ENCODE data around the gene SIGLEC9. TPM values are rescaled to one million over a fixed set of nuclear protein-coding genes. Genes with fewer than 3 reads are reported as not detected.

The SIGLEC9 gene
- total RNA-seq, 4 donors from 2014 or later, result 2.0 to 2.2 TPM; not detected in 2

- no peak for TF ChIP-seq POLR2AphosphoS5 (IDR thresholded peaks at IDR 0.05)
- no peak for TF ChIP-seq POLR2A (IDR thresholded peaks at IDR 0.05)
- TF ChIP-seq CTCF (IDR thresholded peaks at IDR 0.05), result no peak
- no peak for TF ChIP-seq EP300 (IDR thresholded peaks at IDR 0.05; ENCODE audit: low read depth)
- DNase-seq, result no peak
- Histone ChIP-seq H3K9me3 (no peaks in the 10 kb centered on the region), H3K4me3 (no peak overlapping the region), H3K4me1 (no peaks in the 10 kb centered on the region), H3K27ac (no peak overlapping the region), H3K27me3 (peaks cover 10% of the 10 kb centered on the region), H3K36me3 (no peaks in the 10 kb centered on the region)
- intact Hi-C loops (cut with DNase I; ENCODE audit: low total_unique reads), result no loop called here
- in situ Hi-C loops (cut with MboI; ENCODE audit: low pct_ligation_motif_present in 1 of 4, low pct_unique_long_range_greater_than_20kb in 1 of 4, low sequenced_read_pairs in 3 of 4), result no loop called here
- WGBS, 2 donors (ENCODE audit: low coverage in 1 of 2), result 79% methylated on average over 6 of the region's 6 CpGs; no CpG with 5 or more reads in 1 of the 2 donors
Observed at GRCh38 chr19:51078731-51079130, 46.0 kb upstream of the SIGLEC9 start.

DNA sequence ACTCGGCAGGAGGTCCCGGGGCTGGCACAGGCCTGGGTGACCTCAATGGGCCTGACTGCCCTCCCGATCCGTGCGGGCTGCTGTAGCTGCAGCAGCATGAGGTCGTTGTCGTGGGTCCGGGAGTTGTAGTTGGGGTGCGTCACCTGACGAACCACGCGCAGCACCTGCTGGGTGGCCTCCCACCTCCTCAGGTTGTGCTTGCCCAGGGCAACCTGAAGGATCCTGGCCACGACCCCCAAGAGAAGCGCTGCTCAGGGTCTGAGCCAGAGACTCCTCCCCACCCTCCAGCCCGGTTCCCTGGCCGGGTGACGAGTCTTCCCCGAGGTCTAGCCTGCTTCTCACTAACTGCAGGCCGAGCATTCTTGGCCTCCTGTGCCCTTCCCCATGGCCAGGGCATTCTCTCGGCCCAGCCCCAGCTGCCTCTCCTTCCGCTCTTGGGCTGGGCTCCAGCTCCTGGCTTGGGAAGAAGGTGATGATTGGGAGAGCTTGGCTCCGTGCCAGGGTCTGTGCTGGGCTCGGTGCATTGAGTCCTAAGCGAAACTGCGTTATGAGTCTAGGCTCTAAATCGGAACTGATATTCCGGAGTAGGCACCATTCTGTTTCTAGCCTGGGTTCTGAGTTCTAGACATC, 45.1 kb upstream of the SIGLEC9 start:
- Histone ChIP-seq H3K4me1 (no peaks in the 10 kb centered on the region), H3K27me3 (peaks cover 10% of the 10 kb centered on the region), H3K9me3 (no peaks in the 10 kb centered on the region), H3K27ac (no peak overlapping the region), H3K4me3 (no peak overlapping the region), H3K36me3 (no peaks in the 10 kb centered on the region)
- in situ Hi-C loops (cut with MboI; ENCODE audit: low pct_ligation_motif_present in 1 of 4, low pct_unique_long_range_greater_than_20kb in 1 of 4, low sequenced_read_pairs in 3 of 4) (no loop called here), intact Hi-C loops (cut with DNase I; ENCODE audit: low total_unique reads) (no loop called here)
- WGBS, 2 donors (ENCODE audit: low coverage in 1 of 2), result 88% methylated on average over 25 of the region's 27 CpGs; no CpG with 5 or more reads in 1 of the 2 donors
- TF ChIP-seq POLR2A (IDR thresholded peaks at IDR 0.05) (no peak), CTCF (IDR thresholded peaks at IDR 0.05) (no peak), POLR2AphosphoS5 (IDR thresholded peaks at IDR 0.05) (no peak)
- no peak for DNase-seq

DNA sequence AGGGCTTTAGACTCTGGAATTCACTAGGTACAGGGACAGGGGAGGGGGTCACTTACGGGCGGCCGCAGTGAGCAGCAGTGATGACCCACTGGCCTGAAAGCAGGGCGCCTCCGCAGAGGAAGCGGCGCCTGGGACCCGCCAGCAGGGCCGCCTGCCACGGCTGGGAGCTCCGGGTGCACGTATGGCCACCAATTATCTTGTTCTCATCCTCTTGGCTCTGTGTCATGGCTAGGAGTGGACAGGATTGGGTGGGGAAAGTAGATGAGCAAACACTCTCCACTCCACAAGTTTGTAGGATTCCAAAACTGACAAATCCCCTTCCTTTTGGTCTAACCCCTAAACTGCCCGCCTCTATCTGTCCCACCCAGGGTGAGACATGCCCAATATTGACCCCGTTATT, 43.2 kb upstream of the SIGLEC9 start:
- no peak overlapping the region for H3K4me3 ChIP-seq
- no peak for TF ChIP-seq EP300 (IDR thresholded peaks at IDR 0.05; ENCODE audit: low read depth)
- no peak for TF ChIP-seq CTCF (IDR thresholded peaks at IDR 0.05)
- TF ChIP-seq POLR2A (IDR thresholded peaks at IDR 0.05), result no peak
- TF ChIP-seq POLR2AphosphoS5 (IDR thresholded peaks at IDR 0.05), result no peak
- no peak overlapping the region for H3K27ac ChIP-seq
- no peaks in the 10 kb centered on the region for H3K4me1 ChIP-seq
- no peaks in the 10 kb centered on the region for H3K9me3 ChIP-seq
- WGBS, 2 donors (ENCODE audit: low coverage in 1 of 2), result 89 to 100% methylated on average over 1 to 14 of the region's 14 CpGs
- no peaks in the 10 kb centered on the region for H3K36me3 ChIP-seq
- no peak for DNase-seq
- in situ Hi-C loops (cut with MboI; ENCODE audit: low pct_ligation_motif_present in 1 of 4, low pct_unique_long_range_greater_than_20kb in 1 of 4, low sequenced_read_pairs in 3 of 4) (no loop called here), intact Hi-C loops (cut with DNase I; ENCODE audit: low total_unique reads) (no loop called here)
- H3K27me3 ChIP-seq, result peaks cover 7% of the 10 kb centered on the region

- Histone ChIP-seq H3K4me1 (no peaks in the 10 kb centered on the region), H3K9me3 (no peaks in the 10 kb centered on the region), H3K27ac (no peak within 1 kb of the TSS), H3K36me3 (no peaks in the 10 kb centered on the region), H3K4me3 (no peak within 1 kb of the TSS), H3K27me3 (peaks cover 7% of the 10 kb centered on the region)
- in situ Hi-C loops (cut with MboI; ENCODE audit: low pct_ligation_motif_present in 1 of 4, low pct_unique_long_range_greater_than_20kb in 1 of 4, low sequenced_read_pairs in 3 of 4), result no loop called here
- intact Hi-C loops (cut with DNase I; ENCODE audit: low total_unique reads), result no loop called here
- DNase-seq, result no peak
- 25% methylated on average over 7 of the region's 7 CpGs; no CpG with 5 or more reads in 1 of the 2 donors for WGBS, 2 donors (ENCODE audit: low coverage in 1 of 2)
- no peak for TF ChIP-seq EP300 (IDR thresholded peaks at IDR 0.05; ENCODE audit: low read depth)
- TF ChIP-seq POLR2A (IDR thresholded peaks at IDR 0.05), result no peak
- TF ChIP-seq CTCF (IDR thresholded peaks at IDR 0.05), result no peak
- TF ChIP-seq POLR2AphosphoS5 (IDR thresholded peaks at IDR 0.05), result no peak
Observed at GRCh38 chr19:51082611-51083010, 42.1 kb upstream of the SIGLEC9 start, which contains the start of gene KLK14. Gene KLK14 (minus strand): TSS chr19:51082887. CDS start chr19:51082614, 273 bp downstream.

All from transverse colon (tissue), 4 donors.